Measurements from ENCODE around the gene BHLHA15.

Gene BHLHA15

DNA sequence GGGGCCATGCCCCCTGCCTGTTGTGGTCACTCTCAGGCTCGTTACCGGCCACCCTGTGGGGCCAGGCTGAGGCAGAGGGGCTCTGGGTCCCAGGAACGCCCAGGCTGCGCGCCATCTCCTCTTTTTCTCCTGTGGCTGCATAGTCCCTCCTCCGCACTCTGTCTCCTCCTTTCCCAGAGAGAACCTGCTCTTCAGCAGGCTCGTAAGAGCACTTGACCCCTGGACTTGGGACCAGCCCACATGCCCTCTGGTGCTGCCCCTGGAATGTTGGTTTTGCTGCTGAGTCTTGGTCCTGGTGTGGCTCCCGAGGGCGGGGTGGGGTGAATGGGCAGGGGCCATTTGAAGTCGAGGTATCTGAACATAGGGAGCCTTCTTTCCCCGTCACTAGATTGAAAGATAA lies 6.6 kb upstream of the BHLHA15 start:
- TF ChIP-seq, protein P1, sequence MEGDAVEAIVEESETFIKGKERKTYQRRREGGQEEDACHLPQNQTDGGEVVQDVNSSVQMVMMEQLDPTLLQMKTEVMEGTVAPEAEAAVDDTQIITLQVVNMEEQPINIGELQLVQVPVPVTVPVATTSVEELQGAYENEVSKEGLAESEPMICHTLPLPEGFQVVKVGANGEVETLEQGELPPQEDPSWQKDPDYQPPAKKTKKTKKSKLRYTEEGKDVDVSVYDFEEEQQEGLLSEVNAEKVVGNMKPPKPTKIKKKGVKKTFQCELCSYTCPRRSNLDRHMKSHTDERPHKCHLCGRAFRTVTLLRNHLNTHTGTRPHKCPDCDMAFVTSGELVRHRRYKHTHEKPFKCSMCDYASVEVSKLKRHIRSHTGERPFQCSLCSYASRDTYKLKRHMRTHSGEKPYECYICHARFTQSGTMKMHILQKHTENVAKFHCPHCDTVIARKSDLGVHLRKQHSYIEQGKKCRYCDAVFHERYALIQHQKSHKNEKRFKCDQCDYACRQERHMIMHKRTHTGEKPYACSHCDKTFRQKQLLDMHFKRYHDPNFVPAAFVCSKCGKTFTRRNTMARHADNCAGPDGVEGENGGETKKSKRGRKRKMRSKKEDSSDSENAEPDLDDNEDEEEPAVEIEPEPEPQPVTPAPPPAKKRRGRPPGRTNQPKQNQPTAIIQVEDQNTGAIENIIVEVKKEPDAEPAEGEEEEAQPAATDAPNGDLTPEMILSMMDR (IDR thresholded peaks at IDR 0.05; ENCODE audit: extremely low read depth, missing control alignments) = no peak
- no peak for DNase-seq (ENCODE audit: low spot score)

DNA sequence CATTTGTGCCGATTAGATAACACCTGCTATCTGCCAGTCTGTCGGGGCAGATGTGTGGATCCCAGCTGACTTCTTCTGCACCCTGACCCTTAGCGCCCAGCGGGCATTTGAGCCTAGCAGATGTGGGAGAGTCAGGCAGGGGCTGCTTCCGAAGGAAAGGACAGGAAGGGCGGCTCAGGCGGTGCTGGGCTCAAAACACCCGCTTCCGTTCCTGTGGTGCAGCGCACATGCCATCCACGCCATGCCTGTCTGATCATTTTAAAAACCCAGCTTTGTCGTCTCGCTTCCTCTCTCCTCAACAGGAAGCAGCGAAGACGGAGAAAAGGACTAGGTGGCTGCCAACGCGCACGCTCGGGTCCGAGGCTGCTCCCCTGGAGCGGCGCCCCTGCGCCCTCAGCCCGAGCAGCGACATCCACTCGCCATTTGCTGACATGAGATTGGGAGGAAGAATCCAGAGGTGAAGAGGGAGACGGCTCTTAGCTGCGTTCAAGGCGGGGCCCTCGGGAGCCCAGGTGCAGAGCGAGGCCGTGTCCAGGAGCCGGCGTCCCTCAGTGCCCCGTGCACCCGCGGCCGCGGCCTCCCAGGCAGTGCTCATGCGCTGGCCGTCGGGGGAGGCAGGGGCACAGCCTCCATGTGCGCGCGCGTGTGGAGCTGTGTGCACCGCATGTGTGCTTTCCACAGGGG lies 5.9 kb upstream of the BHLHA15 start:
- TF ChIP-seq, protein P1 (IDR thresholded peaks at IDR 0.05; ENCODE audit: extremely low read depth, missing control alignments) = no peak
- DNase-seq (ENCODE audit: low spot score) = no peak

DNA sequence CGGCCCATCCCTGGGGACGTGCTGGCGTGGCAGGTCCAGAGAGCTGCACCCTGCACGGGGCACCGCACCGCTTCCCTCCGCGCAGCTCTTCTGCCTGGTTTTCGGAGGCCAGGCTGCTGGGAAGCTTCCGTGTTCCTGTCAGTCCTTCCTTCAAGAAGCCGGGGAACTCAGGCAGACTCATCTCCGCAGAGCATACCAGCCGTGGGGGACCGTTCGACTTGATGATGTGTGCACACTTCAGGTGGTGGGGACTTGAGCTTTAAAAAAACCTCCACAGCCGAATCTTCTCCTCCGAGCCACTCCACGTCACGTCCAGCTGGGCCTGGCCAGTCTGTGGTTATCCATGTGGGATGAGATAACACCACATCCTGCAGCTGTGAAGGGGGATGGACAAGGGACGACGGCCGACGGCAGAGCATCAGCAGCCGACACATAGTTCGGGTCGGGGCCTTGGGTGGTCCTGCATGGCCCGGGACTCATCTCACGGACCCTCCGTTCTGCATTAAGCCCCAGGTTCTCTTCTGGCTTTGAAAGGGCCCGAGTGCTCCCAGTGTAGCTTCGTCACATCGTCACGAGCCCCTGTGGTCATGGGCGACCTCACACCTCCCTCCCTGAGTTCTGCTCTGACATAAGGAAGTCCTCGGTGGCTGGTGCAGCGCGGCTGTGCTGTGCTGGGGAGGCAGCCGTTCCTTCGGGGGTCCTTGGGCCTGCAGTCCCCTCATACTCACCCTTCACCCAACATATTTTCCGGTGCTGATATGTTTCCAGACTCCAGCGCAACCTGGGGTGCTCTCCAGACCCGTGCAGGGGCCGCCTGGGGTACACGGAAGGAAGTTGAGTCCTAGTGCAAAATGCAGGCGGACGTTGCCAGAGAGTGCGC lies 4.5 kb upstream of the BHLHA15 start:
- DNase-seq (ENCODE audit: low spot score) = no peak
- TF ChIP-seq, protein P1 (IDR thresholded peaks at IDR 0.05; ENCODE audit: extremely low read depth, missing control alignments) = no peak

DNA sequence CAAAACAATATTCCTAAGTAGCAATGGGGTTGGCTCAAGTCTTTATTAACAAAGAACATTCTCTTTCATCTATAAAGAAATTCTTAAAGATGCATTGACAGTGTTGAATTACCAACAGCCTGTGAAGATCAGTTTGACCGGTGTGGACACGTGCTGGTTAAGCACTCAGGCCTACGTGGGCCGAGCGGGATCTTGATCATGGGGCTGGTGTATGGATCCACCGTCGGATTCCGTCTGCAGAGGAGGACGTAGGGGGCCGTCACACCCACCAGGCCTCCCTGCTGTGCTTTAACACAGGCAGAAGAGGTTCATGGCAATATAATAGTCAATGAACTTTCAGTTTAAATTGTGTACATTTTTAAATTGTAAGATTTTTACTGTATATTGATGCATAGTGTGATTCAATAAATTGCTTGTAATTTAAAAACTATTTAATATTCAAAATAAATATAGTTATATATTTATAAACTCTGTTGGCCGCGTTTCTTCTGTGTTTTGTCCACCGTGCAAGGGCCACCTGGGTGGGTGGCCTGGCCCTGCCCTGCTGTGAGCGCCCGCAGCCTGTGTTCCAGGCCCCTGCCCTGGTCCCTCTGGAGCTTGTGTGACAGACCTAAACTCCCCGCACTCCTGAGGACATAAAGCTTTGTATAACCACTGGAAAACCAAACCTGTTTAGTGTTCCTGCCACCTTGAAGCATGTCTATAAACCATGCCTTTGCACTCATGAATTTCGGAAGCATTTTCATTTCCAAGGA lies 1.9 kb upstream of the BHLHA15 start:
- DNase-seq (ENCODE audit: low spot score) = no peak
- TF ChIP-seq, protein P1 (IDR thresholded peaks at IDR 0.05; ENCODE audit: extremely low read depth, missing control alignments) = no peak

DNA sequence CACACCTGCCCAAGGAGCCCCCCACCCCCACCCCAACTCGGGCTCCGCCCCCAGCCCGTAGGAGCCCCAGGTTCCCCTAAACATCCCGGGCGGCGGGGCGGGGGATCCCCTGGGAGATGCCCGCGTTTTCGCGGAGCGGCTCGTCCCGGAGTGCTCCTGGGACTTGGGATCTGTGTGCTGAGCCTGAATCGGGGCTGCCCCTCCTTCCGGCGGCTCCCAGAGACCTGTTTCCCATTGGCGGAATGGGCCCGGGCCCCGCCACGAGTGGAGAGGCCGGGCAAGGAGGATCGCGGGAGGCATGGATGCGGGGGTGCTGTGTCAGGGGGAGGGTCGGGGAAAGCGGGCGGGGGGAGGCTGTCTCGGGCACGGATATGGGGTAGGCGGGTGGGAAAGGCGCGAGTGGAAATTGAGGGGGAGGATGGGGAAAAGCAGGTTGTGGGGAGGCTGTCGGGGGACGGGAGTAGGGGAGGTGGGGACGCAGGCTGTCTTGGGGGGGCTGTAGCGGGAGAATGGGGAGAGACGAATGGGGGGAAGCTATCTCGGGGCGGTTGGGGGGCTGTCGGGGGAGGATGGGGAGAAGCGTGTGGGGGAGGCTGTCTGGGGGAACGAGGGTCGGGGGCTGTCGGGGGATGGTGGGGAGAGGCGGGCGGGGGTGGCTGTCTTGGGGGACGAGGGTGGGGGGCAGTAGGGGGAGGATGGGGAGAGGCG lies 572 bp upstream of the BHLHA15 start:
- TF ChIP-seq, protein P1 (IDR thresholded peaks at IDR 0.05; ENCODE audit: extremely low read depth, missing control alignments) = no peak
- DNase-seq (ENCODE audit: low spot score) = peak; percentile 38

DNA sequence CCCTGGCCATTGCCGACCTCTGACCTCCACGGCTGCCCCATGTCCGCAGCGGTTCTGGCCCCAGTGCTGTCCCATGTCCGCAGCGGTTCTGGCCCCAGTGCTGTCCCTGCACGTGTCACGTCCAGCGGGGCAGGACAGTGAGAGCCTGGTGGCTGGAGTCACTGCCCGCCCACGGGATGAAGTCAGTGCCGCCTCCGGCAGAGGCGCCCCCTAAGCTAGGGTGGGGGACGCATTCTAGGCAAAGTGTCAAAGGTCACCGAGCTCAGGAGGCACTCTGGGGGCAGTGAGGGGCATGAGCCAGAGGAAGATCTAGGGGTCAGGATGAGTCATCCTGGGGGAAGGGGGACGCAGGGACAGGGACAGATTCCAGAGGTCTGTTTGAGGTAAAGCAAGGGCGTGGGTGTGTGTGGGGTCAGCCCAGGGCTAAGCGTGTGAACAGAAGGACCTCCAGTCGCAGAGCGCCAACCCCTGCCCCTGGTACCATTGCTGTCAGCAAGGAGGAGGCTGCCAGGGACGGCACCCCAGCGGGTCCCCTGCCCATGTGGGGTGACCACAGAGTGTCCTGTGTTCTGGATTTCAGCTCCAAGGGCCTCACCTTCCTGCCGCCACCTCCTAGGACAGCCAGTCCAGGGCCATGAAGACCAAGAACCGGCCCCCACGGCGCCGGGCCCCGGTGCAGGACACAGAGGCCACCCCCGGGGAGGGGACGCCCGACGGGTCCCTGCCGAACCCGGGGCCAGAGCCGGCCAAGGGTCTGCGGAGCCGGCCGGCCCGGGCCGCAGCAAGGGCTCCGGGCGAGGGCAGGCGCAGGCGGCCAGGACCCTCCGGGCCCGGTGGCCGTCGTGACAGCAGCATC lies 665 bp downstream of the BHLHA15 start:
- TF ChIP-seq, protein P1 (IDR thresholded peaks at IDR 0.05; ENCODE audit: extremely low read depth, missing control alignments) = no peak
- peak; percentile 41 for DNase-seq (ENCODE audit: low spot score)
